IMR-90 (cell line): ENCODE measurements around the gene NGEF. TPM values are rescaled to one million over a fixed set of nuclear protein-coding genes. Genes with fewer than 3 reads are reported as not detected.

Experiments
- ATAC-seq: fragments of 200-7000 bp; cut with Tn5 transposase; 2 replicates; pipeline ENCODE4 v1.9.1; 2020; ENCODE audit warnings: low read depth, mild to moderate bottlenecking, moderate library complexity
- BruUV-seq: library from RNA; stranded (reverse); fragments of 400-500 nt; replicated peaks from 2 replicates; lab custom pipeline; 2021; lab: Mats Ljungman, UMichigan
- CTCF ChIA-PET: fragments of 300-600 bp; formaldehyde crosslinking; extraction: SDS; loops from one replicate; lab custom pipeline; 2021; ENCODE audit warnings: antibody characterized with exemption; lab: Yijun Ruan, JAX
- POLR2A ChIA-PET: fragments of 300-600 bp; sonication (Branson Sonifier 250); formaldehyde crosslinking; loops from one replicate; lab custom pipeline; 2022; ENCODE audit warnings: antibody characterized with exemption; ENCODE audit not compliant: unreplicated experiment; lab: Charles Lee
- DNase-seq: peaks from one replicate; pipeline ENCODE4 v3.0.0; 2013
- H2AFZ ChIP-seq: replicated peaks from 2 replicates; pipeline ENCODE3; 2013; ENCODE audit warnings: low read length, mild to moderate bottlenecking; ENCODE audit not compliant: poor library complexity
- H2AK5ac ChIP-seq: 2 replicates; pipeline ENCODE4 v1.6.1; 2013; ENCODE audit warnings: low read depth, low read length, inconsistent platforms
- H2AK9ac ChIP-seq: replicated peaks from 2 replicates; pipeline ENCODE3; 2013; ENCODE audit warnings: mild to moderate bottlenecking, low read depth, low read length, moderate library complexity; ENCODE audit not compliant: poor library complexity
- H2BK120ac ChIP-seq: 2 replicates; pipeline ENCODE4 v1.6.1; 2013; ENCODE audit warnings: low read depth, low read length, inconsistent platforms
- H2BK15ac ChIP-seq: 3 replicates; pipeline ENCODE4 v1.6.1; 2013; ENCODE audit warnings: low read depth, low read length, inconsistent platforms
- H2BK20ac ChIP-seq: 2 replicates; pipeline ENCODE4 v1.6.1; 2013; ENCODE audit warnings: low read depth, mild to moderate bottlenecking, inconsistent platforms, low read length, moderate library complexity
- H2BK5ac ChIP-seq: 2 replicates; pipeline ENCODE4 v1.6.1; 2013; ENCODE audit warnings: mild to moderate bottlenecking, low read depth, low read length, inconsistent platforms; ENCODE audit not compliant: poor library complexity, severe bottlenecking
- H3K14ac ChIP-seq: replicated peaks from 2 replicates; pipeline ENCODE4 v1.6.1; 2013; ENCODE audit warnings: low read depth, low read length, inconsistent platforms
- H3K18ac ChIP-seq: 2 replicates; pipeline ENCODE4 v1.6.1; 2013; ENCODE audit warnings: low read depth, low read length, control low read depth
- H3K23ac ChIP-seq: 2 replicates; pipeline ENCODE4 v1.6.1; 2013; ENCODE audit warnings: low read depth, low read length, inconsistent platforms
- H3K27ac ChIP-seq: 2 replicates; pipeline ENCODE4 v1.5.1; 2013; ENCODE audit warnings: mild to moderate bottlenecking, control low read depth, low read length; ENCODE audit not compliant: insufficient read depth
- H3K27me3 ChIP-seq: 2 replicates; pipeline ENCODE4 v1.6.1; 2013; ENCODE audit warnings: low read length; ENCODE audit not compliant: control insufficient read depth, insufficient read depth
- H3K36me3 ChIP-seq: 2 replicates; pipeline ENCODE4 v1.6.1; 2013; ENCODE audit warnings: low read length, mixed read lengths; ENCODE audit not compliant: control insufficient read depth, insufficient read depth
- H3K4ac ChIP-seq: 2 replicates; pipeline ENCODE4 v1.6.1; 2013; ENCODE audit warnings: low read depth, low read length, inconsistent platforms
- H3K4me1 ChIP-seq: 2 replicates; pipeline ENCODE4 v1.6.1; 2013; ENCODE audit warnings: low read length, mixed read lengths; ENCODE audit not compliant: control insufficient read depth, insufficient read depth
- H3K4me2 ChIP-seq: 2 replicates; pipeline ENCODE4 v1.6.1; 2013; ENCODE audit warnings: low read depth, mild to moderate bottlenecking, control low read depth, low read length, moderate library complexity
- H3K4me3 ChIP-seq: 2 replicates; pipeline ENCODE4 v1.5.1; 2013; ENCODE audit warnings: low read depth, mild to moderate bottlenecking, control low read depth, low read length, moderate library complexity; ENCODE audit not compliant: insufficient read depth
- H3K56ac ChIP-seq: 2 replicates; pipeline ENCODE4 v1.6.1; 2013; ENCODE audit warnings: low read length, inconsistent platforms; ENCODE audit not compliant: insufficient read depth; ENCODE audit errors: extremely low read depth
- H3K79me1 ChIP-seq, 2 experiments: 2 replicates each; pipeline ENCODE4 v1.6.1; 2013; ENCODE audit warnings: low read length in 2 of 2, inconsistent platforms in 1 of 2, low read depth in 1 of 2
- H3K9ac ChIP-seq: 2 replicates; pipeline ENCODE4 v1.6.1; 2013; ENCODE audit warnings: low read depth, low read length, control low read depth
- H3K9me1 ChIP-seq: 2 replicates; pipeline ENCODE4 v1.6.1; 2013; ENCODE audit warnings: low read length, inconsistent platforms; ENCODE audit not compliant: insufficient read depth
- H3K9me3 ChIP-seq: 2 replicates; pipeline ENCODE4 v1.6.1; 2013; ENCODE audit warnings: low read length; ENCODE audit not compliant: control insufficient read depth, insufficient read depth
- H4K20me1 ChIP-seq: 2 replicates; pipeline ENCODE4 v1.6.1; 2013; ENCODE audit warnings: low read length, inconsistent platforms; ENCODE audit not compliant: insufficient read depth
- H4K5ac ChIP-seq: 2 replicates; pipeline ENCODE4 v1.6.1; 2013; ENCODE audit warnings: mild to moderate bottlenecking, low read depth, low read length, control low read depth
- H4K8ac ChIP-seq, 2 experiments: 2 replicates each; pipeline ENCODE4 v1.6.1; 2013; ENCODE audit warnings: low read depth in 2 of 2, low read length in 2 of 2, control low read depth in 1 of 2, inconsistent platforms in 1 of 2
- H4K91ac ChIP-seq: 2 replicates; pipeline ENCODE4 v1.6.1; 2013; ENCODE audit warnings: low read depth, low read length, inconsistent platforms; ENCODE audit not compliant: insufficient read depth
- MXI1 ChIP-seq: IDR thresholded peaks from 2 replicates; pipeline ENCODE4 v1.6.1; 2012; ENCODE audit warnings: low read depth, mild to moderate bottlenecking, low read length, moderate library complexity, borderline replicate concordance
- whole genome bisulfite sequencing, 2 experiments: methylation state at CpG; one replicate each; pipeline versions ENCODE4 v1.1.5 to v1.1.7; 2013; ENCODE audit warnings: missing lambda C conversion rate in 2 of 2; ENCODE audit not compliant: insufficient read length in 1 of 2; ENCODE audit errors: extremely low coverage in 2 of 2; 5-methylcytosine and 5-hydroxymethylcytosine counted together
- dilution Hi-C: fragments of 300-500 bp; cut with HindIII; formaldehyde crosslinking; loops from one replicate; pipeline ENCODE4 v1.14.3; 2018; ENCODE audit warnings: low sequenced_read_pairs; ENCODE audit not compliant: unreplicated experiment
- in situ Hi-C: fragments of 300-500 bp; cut with MboI; formaldehyde crosslinking; loops from 3 replicates; pipeline ENCODE4 v1.14.3; 2019; ENCODE audit warnings: low sequenced_read_pairs, inconsistent platforms, mixed read lengths
- intact Hi-C: fragments of 100-400 bp; cut with micrococcal nuclease; formaldehyde crosslinking; loops from 2 replicates; pipeline ENCODE4 v1.10.0; 2022
- polyA plus RNA-seq, 3 experiments: library from polyadenylated mRNA; depleted of rRNA; stranded (reverse); fragments of >200 nt; gene quantifications; 2 replicates each; pipeline ENCODE4 v1.2.3, GENCODE V29; 2012; ENCODE audit warnings: low replicate concordance in 1 of 3
- total RNA-seq: library from RNA; depleted of rRNA; stranded (reverse); fragments of >200 nt; gene quantifications from 2 replicates; pipeline ENCODE4 v1.2.3, GENCODE V29; 2012

Gene NGEF
- total and polyA plus RNA-seq, 2 of the 4 experiments (the other 2 are of a cell fraction), result 1.1 to 1.7 TPM

GRCh38 chr2:232898592-232899543 is 114.2 kb downstream of the NGEF start:
- Histone ChIP-seq H3K9me1 (peaks cover 12% of the 10 kb centered on the region; the same call in 1 of the 2 replicates), H2AFZ (peak overlapping the region; percentile 66), H3K4me2 (no peak overlapping the region), H3K4ac (no peak overlapping the region), H3K56ac (no peak overlapping the region), H2BK120ac (no peak overlapping the region), H3K4me3 (no peak overlapping the region), H4K20me1 (no peaks in the 10 kb centered on the region), H2BK5ac (peak overlapping the region; percentile 40), H3K27ac (no peak overlapping the region), H4K91ac (0 out of 2 replicates have a peak overlapping the region, but pooled peaks have one; percentile 25), H4K5ac (no peak overlapping the region), H3K4me1 (peaks cover 9% of the 10 kb centered on the region), H3K9me3 (no peaks in the 10 kb centered on the region), H2BK15ac (0 out of 3 replicates have a peak overlapping the region, but pooled peaks have one; percentile 6), H3K23ac (no peak overlapping the region), H3K27me3 (no peaks in the 10 kb centered on the region), H4K8ac (no peak overlapping the region), H3K18ac (no peak overlapping the region), H2BK20ac (no peak overlapping the region; the same call in 1 of the 2 replicates), H2AK9ac (no peak overlapping the region), H3K9ac (no peak overlapping the region), H3K79me1 (no peaks in the 10 kb centered on the region; a peak in 1 of 4 replicates), H3K14ac (no peak overlapping the region), H2AK5ac (peak overlapping the region; percentile 44; the same call in 1 of the 2 replicates), H3K36me3 (no peaks in the 10 kb centered on the region)
- ATAC-seq (no peak), DNase-seq (peak; percentile 75)
- TF ChIP-seq MXI1, result no peak
- in situ Hi-C loops (no loop called here), intact Hi-C loops (no loop called here), dilution Hi-C loops (no loop called here)
- 79% methylated on average over 11 of the region's 18 CpGs; no CpG with 5 or more reads in 1 of the 2 experiments for WGBS, 2 experiments
- CTCF ChIA-PET, result no interaction called here
- POLR2A ChIA-PET, result no interaction called here
- no TSS peak for BruUV-seq
